ENCODE results near the gene TRIP6.

The TRIP6 gene

GRCh38 chr7:100874577-100875355 is 7.6 kb downstream of the TRIP6 start, which contains the start of gene SRRT:
TSS of gene SRRT (plus strand) at chr7:100875103. CDS start at chr7:100875591, 488 bp downstream.
- DNase-seq (ENCODE audit: low spot score): peak; percentile 99

GRCh38 chr7:100875356-100875751 is 8.2 kb downstream of the TRIP6 start:
- no peak for DNase-seq (ENCODE audit: low spot score)

GRCh38 chr7:100878013-100878412 is 10.8 kb downstream of the TRIP6 start:
- no peak for DNase-seq (ENCODE audit: low spot score)

- DNase-seq (ENCODE audit: low spot score): no peak
Measured at GRCh38 chr7:100878685-100879084, 11.5 kb downstream of the TRIP6 start.

- peak; percentile 71 for DNase-seq (ENCODE audit: low spot score)
Measured at GRCh38 chr7:100879685-100880261, 12.6 kb downstream of the TRIP6 start.

GRCh38 chr7:100880645-100881044 is 13.5 kb downstream of the TRIP6 start:
- peak; percentile 51 for DNase-seq (ENCODE audit: low spot score)

GRCh38 chr7:100881136-100881535 is 13.9 kb downstream of the TRIP6 start:
- no peak for DNase-seq (ENCODE audit: low spot score)

GRCh38 chr7:100882201-100882600 is 15.0 kb downstream of the TRIP6 start:
- DNase-seq (ENCODE audit: low spot score): no peak

- DNase-seq (ENCODE audit: low spot score): no peak
Measured at GRCh38 chr7:100882785-100883526, 15.8 kb downstream of the TRIP6 start.

- DNase-seq (ENCODE audit: low spot score): no peak
Measured at GRCh38 chr7:100884736-100885439, 17.7 kb downstream of the TRIP6 start.

GRCh38 chr7:100885440-100886141 is 18.4 kb downstream of the TRIP6 start:
- no peak for DNase-seq (ENCODE audit: low spot score)

- DNase-seq (ENCODE audit: low spot score): no peak
Measured at GRCh38 chr7:100886142-100886935, 19.2 kb downstream of the TRIP6 start.

GRCh38 chr7:100886936-100887515 is 19.8 kb downstream of the TRIP6 start:
- no peak for DNase-seq (ENCODE audit: low spot score)

GRCh38 chr7:100887516-100888290 is 20.5 kb downstream of the TRIP6 start:
- no peak for DNase-seq (ENCODE audit: low spot score)

- no peak for DNase-seq (ENCODE audit: low spot score)
Measured at GRCh38 chr7:100888291-100888987, 21.3 kb downstream of the TRIP6 start.

- DNase-seq (ENCODE audit: low spot score): no peak
Measured at GRCh38 chr7:100888988-100889750, 22.0 kb downstream of the TRIP6 start, which contains the start of gene UFSP1. TSS of gene UFSP1 (minus strand) at chr7:100889715. CDS start at chr7:100889271, 444 bp downstream.

GRCh38 chr7:100890653-100891567 is 23.7 kb downstream of the TRIP6 start:
- no peak for DNase-seq (ENCODE audit: low spot score)
